PC-9 (cell line): ENCODE measurements around the gene MTMR4. TPM values are rescaled to one million over a fixed set of nuclear protein-coding genes. Genes with fewer than 3 reads are reported as not detected.

Experiments used
- BruUV-seq: library from RNA; stranded (reverse); fragments of 400-500 nt; replicated peaks from 2 replicates; lab custom pipeline; 2021; lab: Mats Ljungman, UMichigan
- CTCF ChIA-PET: fragments of 300-600 bp; sonication (Branson Sonifier 250); formaldehyde crosslinking; loops from one replicate; lab custom pipeline; 2022; ENCODE audit warnings: antibody characterized with exemption; lab: Charles Lee
- POLR2A ChIA-PET: fragments of 300-600 bp; sonication (Branson Sonifier 250); formaldehyde crosslinking; loops from one replicate; lab custom pipeline; 2022; ENCODE audit warnings: antibody characterized with exemption; ENCODE audit not compliant: unreplicated experiment; lab: Charles Lee
- DNase-seq, 2 experiments: peaks; one replicate each; pipeline versions ENCODE4 v3.0.0 to v3.0.0-alpha.2; 2015 to 2022; ENCODE audit warnings: mixed read lengths in 1 of 2
- H2AFZ ChIP-seq: fragments of 200-600 bp; sonication (generic); 2 replicates; pipeline ENCODE4 v1.8.1; 2017; ENCODE audit warnings: antibody characterized with exemption
- H3F3A ChIP-seq: fragments of 200-600 bp; sonication (generic); 2 replicates; pipeline ENCODE4 v1.8.1; 2017; ENCODE audit warnings: antibody characterized with exemption, mild to moderate bottlenecking, low read depth; ENCODE audit not compliant: insufficient read depth
- H3K27ac ChIP-seq: fragments of 200-600 bp; sonication (generic); 2 replicates; pipeline ENCODE4 v1.6.1; 2016; ENCODE audit warnings: mixed run types
- H3K27me3 ChIP-seq: fragments of 200-600 bp; sonication (generic); 2 replicates; pipeline ENCODE4 v1.6.1; 2016; ENCODE audit warnings: low read depth, mixed run types; ENCODE audit not compliant: insufficient read depth
- H3K36me3 ChIP-seq: fragments of 200-600 bp; sonication (generic); 2 replicates; pipeline ENCODE4 v1.6.1; 2016; ENCODE audit warnings: low read depth, mixed run types
- H3K4me1 ChIP-seq: fragments of 200-600 bp; sonication (generic); replicated peaks from 2 replicates; pipeline ENCODE4 v1.6.1; 2016; ENCODE audit warnings: mixed run types; ENCODE audit not compliant: insufficient read depth
- H3K4me2 ChIP-seq: fragments of 200-600 bp; sonication (generic); 2 replicates; pipeline ENCODE4 v1.6.1; 2017; ENCODE audit warnings: mixed run types
- H3K4me3 ChIP-seq: fragments of 200-600 bp; sonication (generic); 2 replicates; pipeline ENCODE4 v1.6.1; 2016; ENCODE audit warnings: mixed run types
- H3K79me2 ChIP-seq: fragments of 200-600 bp; sonication (generic); 2 replicates; pipeline ENCODE4 v1.6.1; 2017; ENCODE audit warnings: low read depth, mixed run types
- H3K9me2 ChIP-seq: fragments of 200-600 bp; sonication (generic); 2 replicates; pipeline ENCODE4 v1.8.1; 2017; ENCODE audit warnings: mild to moderate bottlenecking; ENCODE audit not compliant: insufficient read depth
- H3K9me3 ChIP-seq: fragments of 200-600 bp; sonication (generic); 2 replicates; pipeline ENCODE4 v1.8.1; 2016; ENCODE audit warnings: low read depth; ENCODE audit not compliant: insufficient read depth
- H4K20me1 ChIP-seq: fragments of 200-600 bp; sonication (generic); 2 replicates; pipeline ENCODE4 v1.8.1; 2017; ENCODE audit not compliant: insufficient read depth
- CTCF ChIP-seq: fragments of 200-600 bp; sonication (generic); conservative IDR thresholded peaks from 2 replicates; pipeline ENCODE4 v1.6.1; 2017; ENCODE audit warnings: mixed run types, antibody characterized with exemption, mild to moderate bottlenecking, moderate library complexity
- EZH2 ChIP-seq: fragments of 200-600 bp; sonication (generic); IDR thresholded peaks from 2 replicates; pipeline ENCODE4 v1.8.0; 2017; ENCODE audit warnings: antibody characterized with exemption, low read depth
- intact Hi-C: fragments of 100-400 bp; cut with micrococcal nuclease; formaldehyde crosslinking; loops from one replicate; pipeline ENCODE4 v1.10.0; 2022; ENCODE audit not compliant: unreplicated experiment
- total RNA-seq: library from RNA; stranded (reverse); gene quantifications from 2 replicates; pipeline ENCODE4 v1.2.3, GENCODE V29; 2021

The MTMR4 gene
- total RNA-seq, 1 experiment from 2014 or later: 35.1 TPM

GRCh38 chr17:58517928-58518609 lies 3.6 kb upstream of the MTMR4 start:
- POLR2A ChIA-PET: interaction anchor here (1.0 to 1.6 kb wide), 2 partner anchors 17 to 113 kb away, joined by 4 to 11 read pairs; no protein-coding TSS in a partner anchor
- Histone ChIP-seq H3K79me2 (0 out of 2 replicates have a peak, but pooled peaks cover 3% of the 10 kb centered on the region), H3K4me1 (peaks cover 23% of the 10 kb centered on the region), H3K27ac (peak overlapping the region; percentile 84), H2AFZ (peak overlapping the region; percentile 100), H3K9me3 (no peaks in the 10 kb centered on the region), H3K9me2 (no peaks in the 10 kb centered on the region), H4K20me1 (no peaks in the 10 kb centered on the region), H3F3A (peaks cover 37% of the 10 kb centered on the region), H3K4me2 (peak overlapping the region; percentile 98), H3K27me3 (no peaks in the 10 kb centered on the region), H3K36me3 (no peaks in the 10 kb centered on the region), H3K4me3 (peak overlapping the region; percentile 80)
- TF ChIP-seq CTCF (no peak), EZH2 (no peak)
- BruUV-seq: no TSS peak
- CTCF ChIA-PET: no interaction called here
- DNase-seq: peak; percentile 99 to 100
- intact Hi-C loops: loop anchor here (1.0 to 5.0 kb wide), 10 partner anchors 69 to 637 kb away; partner anchors contain the start of genes PRR11, SKA2, SUPT4H1 and TRIM37

GRCh38 chr17:58517378-58517927 lies 3.0 kb upstream of the MTMR4 start:
- Histone ChIP-seq H3K9me2 (no peaks in the 10 kb centered on the region), H3K27ac (peak overlapping the region; percentile 67), H3K4me2 (peak overlapping the region; percentile 86), H3F3A (peaks cover 37% of the 10 kb centered on the region), H3K27me3 (no peaks in the 10 kb centered on the region), H3K4me1 (peaks cover 23% of the 10 kb centered on the region), H4K20me1 (no peaks in the 10 kb centered on the region), H3K79me2 (peaks cover 3% of the 10 kb centered on the region; the same call in 1 of the 2 replicates), H3K36me3 (no peaks in the 10 kb centered on the region), H3K4me3 (peak overlapping the region; percentile 77), H3K9me3 (no peaks in the 10 kb centered on the region), H2AFZ (peak overlapping the region; percentile 77)
- no peak for DNase-seq
- TSS peak; percentile 22 for BruUV-seq
- ChIA-PET POLR2A (no interaction called here), CTCF (no interaction called here)
- no peak for TF ChIP-seq CTCF
- no peak for TF ChIP-seq EZH2
- intact Hi-C loops: loop anchor here (1.0 to 5.0 kb wide), 2 partner anchors 165 to 575 kb away; partner anchors contain the start of gene SUPT4H1

DNA sequence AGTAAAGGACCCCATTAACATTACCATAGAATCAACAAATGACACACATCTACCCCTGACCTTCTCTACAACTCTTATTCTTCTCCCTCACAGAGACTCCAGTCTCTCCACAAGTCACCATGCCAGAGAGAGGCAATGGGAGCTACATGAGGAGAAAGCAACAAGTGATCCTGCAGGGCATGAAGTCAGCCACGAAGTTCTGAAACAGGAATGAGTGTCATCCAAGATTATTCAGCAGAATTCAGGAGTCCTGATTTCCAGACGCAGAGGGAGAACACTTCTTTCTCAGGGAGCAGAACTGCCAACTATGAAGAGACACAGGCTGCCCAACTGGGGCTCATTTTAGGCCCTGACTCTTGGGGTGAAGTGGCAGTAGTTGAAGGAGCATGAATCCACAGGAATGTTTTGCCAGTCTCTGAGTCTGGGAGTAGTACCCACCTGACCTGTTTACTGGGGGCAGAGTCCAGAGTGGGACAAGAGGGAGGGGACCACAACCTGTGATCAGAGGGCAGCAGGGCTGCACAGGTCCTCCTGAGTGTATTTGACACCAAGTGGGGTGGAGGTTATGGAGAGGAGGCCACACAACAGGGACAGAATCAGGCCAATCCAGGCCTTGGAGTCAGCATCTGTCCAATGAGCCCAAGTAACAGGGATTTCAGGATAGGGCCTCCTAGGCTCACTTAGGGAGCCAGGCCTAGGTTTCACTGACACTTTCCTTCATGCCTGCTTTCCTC lies 2.4 kb upstream of the MTMR4 start:
- H3K4me3 ChIP-seq: peak overlapping the region; percentile 77
- peaks cover 23% of the 10 kb centered on the region for H3K4me1 ChIP-seq
- peaks cover 37% of the 10 kb centered on the region for H3F3A ChIP-seq
- no peaks in the 10 kb centered on the region for H3K27me3 ChIP-seq
- peak overlapping the region; percentile 86 for H3K4me2 ChIP-seq
- DNase-seq: no peak
- H3K9me3 ChIP-seq: no peaks in the 10 kb centered on the region
- CTCF ChIA-PET: no interaction called here
- intact Hi-C loops: loop anchor here (1.0 to 5.0 kb wide), 2 partner anchors 165 to 575 kb away; partner anchors contain the start of gene SUPT4H1
- H3K36me3 ChIP-seq: no peaks in the 10 kb centered on the region
- no peaks in the 10 kb centered on the region for H4K20me1 ChIP-seq
- no TSS peak for BruUV-seq
- POLR2A ChIA-PET: interaction anchor here (1.0 kb wide), 1 partner anchor 115 kb away, joined by 3 read pairs; no protein-coding TSS in a partner anchor
- H3K9me2 ChIP-seq: no peaks in the 10 kb centered on the region
- H3K79me2 ChIP-seq: peaks cover 3% of the 10 kb centered on the region; the same call in 1 of the 2 replicates
- peak overlapping the region; percentile 77 for H2AFZ ChIP-seq
- TF ChIP-seq EZH2 (no peak), CTCF (no peak)
- peak overlapping the region; percentile 67 for H3K27ac ChIP-seq
